HG03025 (cell line): Measurements from ENCODE around the gene LMAN2.
"Not testable (repeated sequence)": the region's sequence is repeated elsewhere in the genome, so short reads cannot be mapped to it uniquely, and the experiment has no call there.

Experiments
- ATAC-seq: cut with Tn5 transposase; IDR thresholded peaks from one replicate; pipeline ENCODE4 v1.9.1; 2021; ENCODE audit warnings: mild to moderate bottlenecking, moderate library complexity; ENCODE audit not compliant: unreplicated experiment, low FRiP score

Gene LMAN2

DNA sequence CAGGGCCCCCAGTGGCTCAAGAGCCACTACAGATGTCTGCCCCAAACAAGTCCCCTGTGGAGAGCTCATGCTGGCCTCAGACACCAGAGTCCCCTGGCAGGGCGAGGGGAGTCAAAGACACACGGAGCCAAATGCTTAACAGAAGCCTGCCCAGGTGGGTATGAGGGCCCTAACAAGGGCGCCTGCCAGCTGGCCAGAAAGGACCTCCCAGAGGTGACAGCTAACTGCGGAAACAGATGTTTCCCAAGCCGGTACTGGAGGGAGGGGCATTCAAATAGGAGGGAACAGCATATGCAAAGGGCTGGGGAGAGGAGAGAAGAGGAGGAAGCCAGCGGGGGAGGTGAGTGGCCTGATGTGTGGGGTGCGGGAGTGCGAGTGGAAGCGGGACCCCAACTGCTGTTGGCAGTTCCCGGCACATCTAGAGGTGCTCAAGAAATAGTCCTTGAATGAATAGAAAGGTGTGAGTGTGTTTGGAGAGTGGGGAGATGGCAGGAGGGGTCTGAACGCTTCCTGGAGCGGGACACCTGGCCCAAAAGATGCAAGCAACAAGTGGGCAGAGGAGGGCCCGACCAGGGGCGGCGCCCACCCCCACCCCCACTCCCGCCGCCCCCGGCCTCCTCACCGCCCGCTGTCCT lies 40.6 kb downstream of the LMAN2 start:
- no peak for ATAC-seq

DNA sequence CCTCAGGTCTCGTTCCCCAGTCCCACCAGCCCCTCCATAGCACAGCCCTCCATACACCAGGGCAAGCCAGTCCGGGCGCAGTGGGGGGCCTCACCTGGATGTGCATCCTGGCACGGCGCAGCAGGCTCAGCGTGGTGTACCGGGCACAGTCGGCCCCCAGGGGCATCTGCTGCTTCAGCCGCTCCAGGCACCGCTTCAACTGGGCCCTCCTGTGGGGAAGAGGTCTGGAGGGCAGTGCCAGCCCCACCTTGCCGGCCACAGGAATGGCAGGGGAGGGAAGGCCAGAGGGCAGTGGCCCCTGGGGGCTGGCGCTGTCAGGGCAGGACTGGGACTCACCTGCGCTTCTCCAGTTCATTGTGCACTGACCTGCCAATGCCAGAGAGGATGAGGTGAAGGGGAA lies 41.1 kb downstream of the LMAN2 start:
- ATAC-seq, result no peak

DNA sequence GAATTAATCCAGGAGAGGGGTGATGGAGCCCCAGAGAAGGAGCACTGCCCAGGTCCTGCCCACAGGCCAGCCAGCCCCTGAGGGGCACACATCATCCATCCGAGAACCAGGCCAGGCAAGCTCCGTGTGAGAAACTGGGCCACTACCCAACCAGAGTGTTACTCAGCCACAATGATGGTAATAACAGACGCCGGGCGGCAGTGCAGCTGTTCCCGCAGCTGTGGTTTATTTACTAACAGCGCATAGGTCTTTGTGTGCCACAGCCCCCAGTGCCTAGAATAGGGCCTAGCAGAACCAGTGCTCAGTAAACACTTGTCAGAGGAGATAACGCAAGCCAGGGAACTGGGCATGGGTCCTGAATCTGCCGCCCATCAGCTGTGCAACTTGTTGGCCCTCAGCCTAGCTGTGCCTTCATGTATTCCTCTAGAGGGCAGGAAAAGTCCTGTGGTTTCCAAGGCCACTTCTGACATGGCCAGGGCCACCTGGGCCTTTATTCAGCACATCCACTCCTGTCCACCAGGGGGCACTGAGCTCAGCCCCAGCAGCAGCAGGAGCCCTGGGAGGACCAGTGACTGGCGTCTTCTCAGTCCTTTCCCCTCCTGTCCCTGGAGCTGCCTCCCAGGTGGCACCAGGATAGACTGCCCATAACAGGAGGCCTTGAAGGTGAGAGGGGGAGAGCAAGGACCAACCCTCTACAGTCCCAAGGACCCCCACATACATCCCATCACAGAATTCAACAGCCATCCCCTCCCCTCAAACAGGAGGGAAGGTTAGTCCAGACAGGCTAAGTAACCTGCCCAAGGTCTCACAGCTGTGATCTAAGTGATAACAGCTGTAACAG lies 41.9 kb downstream of the LMAN2 start:
- no peak for ATAC-seq

DNA sequence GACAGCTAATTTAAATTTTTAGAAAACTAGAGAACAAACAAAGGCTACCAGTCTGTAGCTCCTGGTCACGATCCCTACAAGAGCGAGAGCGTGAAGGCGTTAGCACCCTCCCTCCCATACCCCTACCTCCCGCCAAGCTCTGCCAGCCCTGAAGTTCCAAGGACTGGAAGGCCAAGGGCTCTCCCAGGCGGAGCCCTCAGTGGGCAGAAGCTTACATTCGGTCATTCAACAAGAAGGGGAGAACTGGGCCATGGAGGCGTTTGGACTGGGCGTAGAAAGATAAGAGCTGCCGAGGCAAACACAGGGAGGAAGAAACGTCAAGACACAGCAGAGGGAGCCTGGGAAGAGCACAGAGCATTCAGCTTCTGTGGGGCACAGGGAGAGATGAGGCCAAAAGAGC lies 42.7 kb downstream of the LMAN2 start:
- no peak for ATAC-seq

DNA sequence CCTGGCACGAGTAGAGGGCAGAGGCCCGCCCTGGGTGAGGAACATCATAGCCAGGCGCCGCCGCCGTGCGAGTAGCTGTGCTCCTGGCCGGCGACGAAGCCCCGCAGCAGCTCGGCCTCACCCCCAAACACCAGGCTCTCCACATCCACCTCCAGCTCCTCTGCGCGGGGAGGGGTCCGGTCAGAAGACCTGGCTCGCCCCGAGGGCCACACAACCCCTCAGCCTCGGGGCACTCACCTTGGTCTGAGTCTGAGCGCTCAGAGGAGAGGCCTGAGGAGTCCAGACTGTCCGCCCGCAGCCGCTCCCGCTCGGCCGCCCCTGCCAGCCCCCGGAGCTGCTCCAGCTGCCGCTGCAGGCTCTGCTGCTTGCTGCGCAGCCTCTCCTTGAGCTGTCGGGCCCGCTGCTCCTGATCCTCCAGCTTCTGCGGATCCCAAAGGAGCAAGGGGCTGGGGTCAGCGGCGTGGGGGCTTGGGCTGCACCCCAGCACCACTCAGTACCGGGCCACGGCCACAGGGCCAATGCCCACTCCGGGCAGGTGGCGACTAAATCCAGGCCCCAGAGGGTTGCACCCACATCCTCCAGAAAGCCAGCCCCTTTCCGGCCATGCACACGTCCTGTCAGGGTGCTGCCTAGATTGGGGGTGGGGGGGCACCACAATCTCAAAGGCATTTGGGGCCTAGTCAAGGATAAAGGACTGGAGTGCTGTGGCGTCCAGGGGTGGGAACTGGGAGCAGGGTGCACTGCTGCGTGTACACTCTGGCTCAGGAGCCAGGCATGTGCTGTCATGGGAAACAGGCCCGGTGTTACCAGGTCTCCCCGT lies 43.7 kb downstream of the LMAN2 start:
- no peak for ATAC-seq

DNA sequence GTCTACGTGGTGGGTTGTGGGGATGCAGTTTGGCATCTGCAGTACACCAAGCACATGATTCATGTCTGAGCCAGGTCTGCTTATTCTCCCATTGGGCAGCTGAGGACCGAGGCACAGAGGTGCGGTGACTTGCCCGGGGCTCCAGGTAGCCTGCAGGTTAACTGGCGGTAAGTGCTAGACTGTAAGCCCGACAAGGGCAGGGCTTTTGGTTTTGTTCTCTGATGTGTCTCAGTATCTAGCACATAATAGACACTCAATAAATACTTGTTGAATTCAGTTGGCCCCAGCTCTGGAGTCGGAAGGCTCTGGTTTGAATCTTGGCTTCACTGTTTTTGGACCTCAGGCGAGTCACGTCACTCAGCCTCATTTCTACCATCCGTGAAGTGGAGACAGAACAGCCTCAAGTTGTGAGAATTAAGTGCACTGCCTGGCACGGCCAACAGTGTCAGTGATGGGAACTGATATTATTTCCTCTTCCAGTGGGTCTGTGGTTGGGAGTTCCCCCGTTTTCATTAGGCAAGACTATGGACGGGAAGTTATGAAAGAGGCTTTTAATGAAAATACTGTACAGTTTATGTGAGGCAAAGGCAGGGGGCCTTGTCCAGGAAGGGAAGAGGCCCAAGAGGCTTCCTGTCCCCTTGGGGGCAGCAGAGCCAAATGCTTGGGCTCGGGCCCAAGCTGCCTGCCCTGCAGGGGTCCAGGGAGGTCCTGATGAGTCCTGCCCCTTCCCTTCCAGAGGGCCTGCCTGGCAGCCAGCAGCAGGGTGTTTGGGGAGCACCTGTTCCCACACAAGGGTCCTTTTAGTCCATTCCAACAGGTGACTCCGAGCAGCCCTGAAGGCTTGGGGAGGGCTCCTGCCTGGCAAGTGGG lies 44.6 kb downstream of the LMAN2 start:
- no peak for ATAC-seq

DNA sequence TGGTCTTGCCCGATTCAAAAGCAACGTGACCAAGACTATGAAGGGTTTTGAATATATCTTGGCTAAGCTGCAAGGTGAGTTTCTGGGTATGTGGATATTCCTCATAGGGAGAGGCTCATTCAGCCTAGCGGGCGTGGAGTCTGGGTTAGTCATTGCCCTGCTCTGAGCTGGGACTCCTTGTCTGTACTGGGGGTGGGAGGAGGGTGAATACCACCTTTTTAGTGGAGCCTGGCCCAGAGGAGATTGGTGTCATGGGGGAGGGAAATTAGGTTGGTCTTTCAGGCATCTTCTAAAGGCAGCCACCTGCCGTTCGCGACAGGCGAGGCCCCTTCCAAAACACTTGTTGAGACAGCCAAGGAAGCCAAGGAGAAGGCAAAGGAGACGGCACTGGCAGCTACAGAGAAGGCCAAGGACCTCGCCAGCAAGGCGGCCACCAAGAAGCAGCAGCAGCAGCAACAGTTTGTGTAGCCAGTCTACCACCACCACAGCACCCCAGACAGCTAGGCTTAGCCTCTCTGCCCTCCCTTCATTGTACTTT lies 45.3 kb downstream of the LMAN2 start:
- ATAC-seq, result not testable (repeated sequence)

DNA sequence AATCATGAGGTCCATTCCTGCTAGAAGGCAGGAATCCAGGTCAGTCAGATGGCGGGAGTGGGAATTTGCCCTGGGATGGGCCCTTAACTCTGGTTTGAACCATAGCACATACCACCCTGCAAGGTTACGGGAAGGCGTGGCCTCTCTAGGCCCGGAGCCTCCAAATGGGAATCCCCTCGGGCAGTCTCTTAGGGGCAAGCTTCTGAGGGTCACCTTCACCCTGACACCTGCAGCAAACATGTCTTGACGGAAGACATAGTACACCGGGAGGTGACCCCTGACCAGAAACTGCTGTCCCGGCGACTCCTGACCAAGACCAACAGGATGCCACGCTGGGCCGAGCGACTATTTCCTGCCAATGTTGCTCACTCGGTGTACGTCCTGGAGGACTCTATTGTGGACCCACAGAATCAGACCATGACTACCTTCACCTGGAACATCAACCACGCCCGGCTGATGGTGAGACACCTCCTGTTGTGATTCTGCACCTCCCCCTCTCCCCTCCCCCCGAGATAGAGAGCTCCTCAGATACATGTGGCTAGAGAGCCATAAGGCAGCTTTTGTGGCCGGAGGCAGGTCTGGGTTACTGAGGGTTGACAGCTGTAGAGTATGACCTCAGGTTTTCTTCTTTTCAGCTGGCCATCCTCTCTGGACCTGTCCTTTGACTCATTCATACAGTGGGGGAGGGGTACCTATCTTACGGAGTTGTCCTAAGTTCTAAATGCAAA lies 46.9 kb downstream of the LMAN2 start:
- no peak for ATAC-seq

DNA sequence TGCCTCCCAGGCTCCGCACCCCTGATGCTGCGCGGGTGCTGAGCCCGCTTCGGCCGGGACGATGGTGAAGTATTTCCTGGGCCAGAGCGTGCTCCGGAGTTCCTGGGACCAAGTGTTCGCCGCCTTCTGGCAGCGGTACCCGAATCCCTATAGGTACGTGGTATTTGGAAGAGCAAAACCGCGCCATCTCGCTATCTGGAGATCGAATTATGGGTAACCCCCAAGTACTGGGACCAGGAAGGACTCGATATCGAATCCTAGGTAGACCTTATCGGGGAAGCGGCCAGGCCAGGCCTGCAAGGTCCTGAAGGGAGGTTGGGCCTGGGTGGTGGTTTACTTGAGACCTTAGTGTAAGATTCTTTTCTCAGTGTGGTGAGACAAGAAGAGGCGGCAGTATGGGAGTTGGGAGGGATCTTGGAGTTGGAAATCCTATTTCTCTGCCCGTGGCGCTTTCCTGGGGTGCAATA lies 47.5 kb downstream of the LMAN2 start:
- no peak for ATAC-seq

DNA sequence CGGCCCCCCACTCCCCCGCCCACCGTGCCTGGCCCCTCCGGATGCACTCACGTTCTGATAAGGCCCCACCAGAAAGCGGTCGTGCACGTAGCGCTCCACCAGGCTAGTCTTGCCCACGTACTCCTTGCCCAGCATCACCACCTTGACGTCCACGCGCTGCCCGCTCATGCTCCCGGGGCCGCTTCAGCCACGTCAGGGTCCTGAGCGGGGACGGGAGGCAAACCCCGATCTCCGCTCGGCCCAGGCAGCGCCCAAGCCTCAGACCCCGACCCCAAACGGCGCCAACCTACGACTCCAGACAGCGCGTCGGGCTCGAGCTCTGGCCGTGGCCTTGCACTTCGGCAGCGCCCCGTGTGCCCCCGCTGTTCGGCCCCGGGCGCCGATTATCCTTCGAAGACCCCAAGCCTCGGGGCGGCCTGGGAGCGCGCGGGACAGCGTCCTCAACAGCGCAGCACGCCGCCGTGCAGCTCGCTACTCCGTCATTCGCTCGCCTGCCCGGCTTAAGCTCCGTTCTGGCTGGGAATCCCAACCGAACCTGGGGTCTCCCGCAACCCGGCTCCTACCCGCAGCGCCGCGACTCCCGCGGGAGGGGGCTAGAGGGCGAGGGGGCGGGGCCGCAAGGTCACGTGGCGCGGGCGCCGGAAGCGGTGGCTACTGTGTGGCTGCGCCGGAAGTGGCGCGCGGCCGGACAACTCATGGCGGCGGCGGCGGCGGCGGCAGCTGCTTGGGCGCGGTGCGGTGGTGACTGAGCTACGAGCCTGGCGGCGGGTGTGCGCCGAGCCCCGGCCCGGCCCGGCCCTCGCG lies 48.1 kb downstream of the LMAN2 start, which contains the start of the genes PRELID1 and RAB24:
Gene PRELID1, plus strand, starts transcription at position 679 of the 804 bp plus-strand sequence. CDS start 187 bp downstream, outside the sequence.
Gene RAB24, minus strand, starts transcription at position 599 of the 804 bp plus-strand sequence. Its CDS starts 431 bp downstream, at position 168.
- peak; percentile 59 for ATAC-seq

DNA sequence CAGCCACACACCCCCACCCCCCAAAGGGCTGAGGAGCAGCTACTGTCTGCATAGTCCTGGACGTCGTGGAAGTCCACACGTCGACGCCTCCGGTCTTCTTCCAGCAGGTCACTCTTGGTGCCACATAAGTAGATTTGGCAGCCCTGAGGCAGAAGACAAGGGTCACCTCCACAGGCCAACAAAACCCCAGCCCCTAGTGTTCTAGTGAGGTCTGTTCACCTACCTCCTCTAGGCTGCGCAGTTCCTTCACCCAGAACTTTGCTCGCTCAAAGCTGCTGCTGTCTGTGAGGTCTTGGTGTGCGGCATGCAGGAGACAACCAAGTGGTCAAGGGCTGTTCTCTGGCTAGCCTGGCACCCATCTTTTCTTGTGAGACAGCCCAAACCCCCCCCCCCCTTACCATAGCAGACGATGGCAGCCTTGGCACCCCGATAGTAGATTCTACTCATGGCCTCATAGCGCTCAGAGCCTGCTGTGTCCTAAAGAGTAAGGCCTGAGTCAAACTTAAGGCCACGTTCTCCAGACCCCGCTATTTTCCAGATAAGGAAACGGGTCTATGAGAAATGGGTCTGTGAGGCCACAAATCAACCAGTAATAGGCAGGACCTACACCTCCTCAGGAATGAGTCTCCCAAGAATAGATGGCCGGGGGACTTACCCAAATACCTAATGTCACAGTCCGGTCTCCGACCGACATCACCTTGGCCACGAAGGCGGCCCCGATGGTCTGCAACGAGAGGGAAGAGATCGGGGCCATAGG lies 48.9 kb downstream of the LMAN2 start:
- no peak for ATAC-seq

DNA sequence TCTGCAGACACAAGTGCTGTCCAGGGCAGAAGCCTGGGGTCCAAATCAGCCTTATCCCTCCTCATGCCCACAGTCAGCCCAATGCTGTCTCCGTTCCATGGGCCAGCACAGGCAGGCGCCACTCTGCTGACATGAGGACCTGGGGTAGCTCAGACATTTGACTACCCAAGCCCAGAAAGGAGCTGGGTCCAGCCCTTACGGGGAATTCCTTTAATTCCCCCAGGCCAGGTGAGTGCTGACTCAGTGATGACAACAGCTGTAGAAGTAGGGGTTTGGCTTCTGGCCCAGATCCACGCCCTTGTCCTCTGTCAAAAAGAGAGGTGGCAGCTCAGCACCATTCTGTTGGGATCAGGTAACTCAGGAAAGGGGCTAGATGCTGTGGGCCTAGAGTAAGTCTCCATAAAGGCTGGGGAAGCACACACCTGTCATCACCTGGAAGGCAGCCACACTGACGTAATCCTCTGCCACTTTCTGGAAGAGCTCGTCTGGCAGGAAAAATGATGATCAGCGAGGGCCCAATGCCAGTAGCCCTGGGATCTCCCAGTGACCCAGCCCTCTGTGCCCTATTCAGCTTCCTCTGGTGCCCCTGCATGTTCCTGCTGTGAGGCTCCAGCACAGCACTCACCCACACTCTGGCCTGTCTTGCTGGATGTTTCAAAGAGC lies 49.8 kb downstream of the LMAN2 start:
- no peak for ATAC-seq

DNA sequence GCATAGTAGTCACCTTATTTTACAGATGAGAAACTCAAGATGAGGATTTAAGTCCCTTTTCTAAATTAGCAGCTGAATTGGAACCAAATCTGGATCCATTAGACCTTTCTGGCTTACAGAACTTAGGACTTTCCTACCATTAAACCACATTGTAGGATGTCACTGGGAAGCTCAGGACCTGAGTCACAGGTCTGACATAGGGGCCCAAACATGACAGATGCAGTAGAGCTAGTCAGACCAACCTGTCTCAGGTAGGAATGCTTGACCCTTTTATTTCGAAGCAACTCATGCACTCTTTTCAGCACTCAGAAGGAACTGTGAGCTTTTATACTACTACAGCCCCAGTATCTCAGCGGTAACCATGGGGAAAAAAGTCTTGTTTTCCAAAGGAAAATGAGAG lies 50.5 kb downstream of the LMAN2 start:
- no peak for ATAC-seq

DNA sequence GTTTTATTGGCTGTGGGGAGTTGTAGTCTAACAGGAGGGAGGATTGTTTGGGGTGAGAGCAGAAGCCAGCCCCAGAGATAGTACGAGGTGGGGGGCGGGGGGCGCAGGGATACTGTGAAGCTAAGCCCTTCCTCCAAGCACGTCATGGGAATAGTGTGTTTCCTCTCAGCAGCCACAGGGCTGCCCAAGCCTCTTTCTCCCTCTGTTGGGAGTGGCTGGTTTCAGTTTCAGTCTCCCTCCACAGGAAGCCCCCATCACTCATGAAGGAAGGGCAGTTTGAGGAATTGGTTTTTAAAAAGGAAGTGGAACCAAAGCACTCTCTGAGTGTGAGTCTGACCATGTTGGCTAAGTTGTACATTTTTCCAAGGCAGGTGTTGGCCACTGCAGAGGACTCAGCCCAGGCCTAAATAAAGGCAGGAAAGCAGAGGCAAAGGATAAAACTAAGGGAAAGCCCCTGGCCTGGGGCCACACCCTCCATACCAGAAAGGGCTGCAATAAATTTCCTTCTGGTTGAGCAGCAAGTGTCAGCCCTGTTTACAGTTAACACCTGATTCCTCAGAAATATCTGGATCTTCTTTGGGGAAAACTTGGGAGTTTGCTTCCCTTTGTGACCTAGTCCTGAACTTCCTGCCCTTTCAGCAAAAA lies 51.1 kb downstream of the LMAN2 start:
- ATAC-seq, result no peak

DNA sequence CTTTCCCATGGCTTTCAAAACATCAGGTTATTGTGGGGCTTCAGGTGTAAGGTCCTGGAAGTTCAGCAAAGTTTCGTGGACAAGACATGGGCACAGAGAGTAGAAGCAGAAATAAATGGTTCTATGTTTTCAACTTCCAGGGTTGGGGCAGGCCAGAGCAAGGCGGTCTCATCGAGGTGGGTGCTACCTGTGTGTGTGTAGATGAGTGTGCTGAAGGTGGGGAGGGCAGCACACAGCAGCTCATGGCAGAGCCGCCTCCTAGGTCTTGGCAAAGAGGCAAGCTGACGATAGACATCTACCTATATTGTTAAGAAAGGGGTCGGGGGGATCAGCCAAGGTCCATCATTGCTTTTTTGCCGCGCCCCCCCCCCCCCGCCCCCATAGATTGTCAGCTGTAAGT lies 51.8 kb downstream of the LMAN2 start:
- no peak for ATAC-seq

DNA sequence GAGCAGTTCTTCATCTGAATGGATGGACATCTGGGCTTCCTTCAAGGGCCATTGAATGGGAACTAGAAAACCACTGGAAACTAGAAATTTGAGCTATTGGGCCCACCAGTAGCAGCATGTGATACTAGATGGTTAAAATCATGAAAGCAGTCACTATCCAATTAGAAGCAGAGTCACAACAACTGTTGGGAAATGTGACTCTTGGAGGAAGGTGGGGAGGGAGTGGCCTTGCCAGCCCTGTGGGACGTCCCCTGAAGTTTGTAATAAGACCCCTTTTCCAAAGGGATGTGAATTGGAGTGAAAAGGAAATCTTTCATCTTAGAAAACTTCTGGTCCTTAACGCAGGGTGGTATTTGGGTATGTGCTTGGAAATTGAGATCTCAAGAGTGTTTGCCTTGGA lies 53.5 kb downstream of the LMAN2 start:
- ATAC-seq, result no peak

DNA sequence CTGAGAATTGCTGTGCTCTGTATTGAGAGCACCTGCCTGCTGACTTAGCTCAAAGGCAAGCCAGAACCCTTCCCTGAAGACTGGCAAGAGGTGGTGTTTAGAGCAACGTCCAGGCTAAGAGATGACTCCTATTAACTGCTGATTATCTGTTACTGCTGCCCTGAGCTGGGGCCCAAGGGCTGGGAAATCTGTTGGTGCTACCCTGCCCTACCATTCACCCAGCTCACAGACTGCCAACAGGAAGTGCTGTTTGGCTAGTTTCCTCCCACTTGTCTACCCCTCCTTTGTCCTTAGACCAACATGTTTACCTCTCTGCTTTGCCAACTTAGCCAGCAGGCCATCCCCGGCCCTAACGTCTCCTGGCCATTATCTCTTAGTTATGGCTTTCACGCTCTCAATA lies 54.9 kb downstream of the LMAN2 start:
- ATAC-seq, result no peak
